LNCaP clone FGC (cell line): ENCODE results near the gene DUSP16.

Experiments
- DNase-seq: peaks from one replicate; pipeline ENCODE4 v3.0.0-alpha.2; 2011; ENCODE audit warnings: low read depth
- H3K4me3 ChIP-seq: 2 replicates; pipeline ENCODE4 v1.5.1; 2011; ENCODE audit warnings: mild to moderate bottlenecking, low read depth, low read length, control low read depth
- TF ChIP-seq, protein P1 (sequence below): IDR thresholded peaks from 2 replicates; pipeline ENCODE4 v1.5.1; 2012; ENCODE audit warnings: mild to moderate bottlenecking; ENCODE audit not compliant: control insufficient read depth, insufficient read depth; ENCODE audit errors: extremely low read depth

Gene DUSP16

DNA sequence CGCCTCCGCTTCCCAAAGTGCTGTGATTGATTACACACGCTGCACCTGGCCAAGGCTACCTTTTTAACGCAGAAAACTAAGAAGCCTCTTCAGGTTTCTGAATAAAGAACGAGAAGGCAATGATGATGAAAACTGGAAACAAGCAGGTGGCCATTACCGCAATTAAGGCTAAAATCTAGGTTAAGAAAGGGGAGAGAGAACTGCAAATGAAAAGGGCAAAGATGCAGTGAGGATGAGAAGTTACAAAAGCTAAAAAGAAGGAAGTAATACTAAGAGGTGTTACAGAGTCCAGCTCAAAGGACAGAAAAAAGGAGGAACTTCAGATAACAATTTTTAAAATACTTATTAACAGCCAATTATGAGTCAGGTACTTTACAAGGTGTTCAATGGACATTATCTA, 79.7 kb downstream of the DUSP16 start:
- no peak overlapping the region for H3K4me3 ChIP-seq
- DNase-seq = no peak
- TF ChIP-seq, protein P1, sequence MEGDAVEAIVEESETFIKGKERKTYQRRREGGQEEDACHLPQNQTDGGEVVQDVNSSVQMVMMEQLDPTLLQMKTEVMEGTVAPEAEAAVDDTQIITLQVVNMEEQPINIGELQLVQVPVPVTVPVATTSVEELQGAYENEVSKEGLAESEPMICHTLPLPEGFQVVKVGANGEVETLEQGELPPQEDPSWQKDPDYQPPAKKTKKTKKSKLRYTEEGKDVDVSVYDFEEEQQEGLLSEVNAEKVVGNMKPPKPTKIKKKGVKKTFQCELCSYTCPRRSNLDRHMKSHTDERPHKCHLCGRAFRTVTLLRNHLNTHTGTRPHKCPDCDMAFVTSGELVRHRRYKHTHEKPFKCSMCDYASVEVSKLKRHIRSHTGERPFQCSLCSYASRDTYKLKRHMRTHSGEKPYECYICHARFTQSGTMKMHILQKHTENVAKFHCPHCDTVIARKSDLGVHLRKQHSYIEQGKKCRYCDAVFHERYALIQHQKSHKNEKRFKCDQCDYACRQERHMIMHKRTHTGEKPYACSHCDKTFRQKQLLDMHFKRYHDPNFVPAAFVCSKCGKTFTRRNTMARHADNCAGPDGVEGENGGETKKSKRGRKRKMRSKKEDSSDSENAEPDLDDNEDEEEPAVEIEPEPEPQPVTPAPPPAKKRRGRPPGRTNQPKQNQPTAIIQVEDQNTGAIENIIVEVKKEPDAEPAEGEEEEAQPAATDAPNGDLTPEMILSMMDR = no peak

GRCh38 chr12:12482150-12482761, 80.4 kb downstream of the DUSP16 start:
- TF ChIP-seq, protein P1 = no peak
- H3K4me3 ChIP-seq = no peak overlapping the region
- no peak for DNase-seq

- no peak overlapping the region for H3K4me3 ChIP-seq
- DNase-seq = no peak
- TF ChIP-seq, protein P1 = no peak
Observed at GRCh38 chr12:12481631-12482030, 81.0 kb downstream of the DUSP16 start.

DNA sequence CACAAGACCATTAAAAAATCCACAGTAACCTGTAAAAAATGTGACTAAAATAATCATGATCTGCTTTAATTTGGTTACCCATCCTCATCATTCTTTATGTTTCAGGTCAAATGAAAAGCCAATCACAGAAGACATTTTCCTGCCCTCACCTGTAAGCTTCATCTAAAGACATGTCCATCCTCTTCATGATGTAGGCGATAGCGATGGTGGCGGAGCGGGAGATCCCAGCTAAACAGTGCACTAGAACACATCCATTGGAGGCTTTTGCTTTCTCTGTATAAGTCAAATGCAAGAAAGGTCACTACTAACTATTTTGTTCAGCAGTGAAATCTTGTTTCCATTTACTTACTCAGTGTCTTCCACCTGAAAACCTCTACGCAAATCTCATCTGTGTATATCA, 82.6 kb downstream of the DUSP16 start:
- no peak for DNase-seq
- H3K4me3 ChIP-seq = no peak overlapping the region
- TF ChIP-seq, protein P1 = no peak

GRCh38 chr12:12477532-12477890, 85.2 kb downstream of the DUSP16 start:
- DNase-seq = no peak
- no peak overlapping the region for H3K4me3 ChIP-seq
- TF ChIP-seq, protein P1 = no peak

- TF ChIP-seq, protein P1 = no peak
- no peak for DNase-seq
- H3K4me3 ChIP-seq = no peak overlapping the region
Observed at GRCh38 chr12:12476857-12477531, 85.7 kb downstream of the DUSP16 start.
